GM19099 (cell line): Measurements from ENCODE around the gene CD82.

Experiments
- POLR2A ChIP-seq: IDR thresholded peaks from 3 replicates; pipeline ENCODE4 v1.6.1; 2011; ENCODE audit warnings: low read depth; ENCODE audit not compliant: insufficient read length; ENCODE audit errors: extremely low read depth

CD82 gene

GRCh38 chr11:44623731-44624491 lies 58.4 kb downstream of the CD82 start:
- no peak for TF ChIP-seq POLR2A

- TF ChIP-seq POLR2A = no peak
Observed at GRCh38 chr11:44624761-44625221, 59.3 kb downstream of the CD82 start.

GRCh38 chr11:44625759-44626523 lies 60.5 kb downstream of the CD82 start:
- TF ChIP-seq POLR2A = no peak

- no peak for TF ChIP-seq POLR2A
Observed at GRCh38 chr11:44626645-44627044, 61.2 kb downstream of the CD82 start.

- TF ChIP-seq POLR2A = no peak
Observed at GRCh38 chr11:44627165-44627789, 61.8 kb downstream of the CD82 start.

- no peak for TF ChIP-seq POLR2A
Observed at GRCh38 chr11:44627911-44628729, 62.7 kb downstream of the CD82 start.

GRCh38 chr11:44628730-44629700 lies 63.6 kb downstream of the CD82 start:
- TF ChIP-seq POLR2A = no peak

- no peak for TF ChIP-seq POLR2A
Observed at GRCh38 chr11:44629732-44630345, 64.4 kb downstream of the CD82 start.

GRCh38 chr11:44630511-44631210 lies 65.2 kb downstream of the CD82 start:
- no peak for TF ChIP-seq POLR2A

GRCh38 chr11:44631831-44632230 lies 66.4 kb downstream of the CD82 start:
- TF ChIP-seq POLR2A = no peak

- TF ChIP-seq POLR2A = no peak
Observed at GRCh38 chr11:44632466-44633123, 67.1 kb downstream of the CD82 start.

- no peak for TF ChIP-seq POLR2A
Observed at GRCh38 chr11:44633641-44634040, 68.2 kb downstream of the CD82 start.
